Nephron progenitor cell (in vitro differentiated cells): ENCODE measurements around the gene POU6F2.

Source experiments
- DNase-seq: peaks from one replicate; pipeline ENCODE4 v3.0.0; 2021
- H3K27ac Mint-ChIP-seq: 2 replicates; pipeline ENCODE4 v1.8.0; 2021; ENCODE audit warnings: mild to moderate bottlenecking, moderate library complexity, mixed read lengths
- H3K27me3 Mint-ChIP-seq: 2 replicates; pipeline ENCODE4 v1.8.0; 2021; ENCODE audit warnings: mild to moderate bottlenecking, low read depth, mixed read lengths; ENCODE audit not compliant: poor library complexity
- H3K36me3 Mint-ChIP-seq: 2 replicates; pipeline ENCODE4 v1.8.0; 2021; ENCODE audit warnings: low read depth, mixed read lengths
- H3K4me1 Mint-ChIP-seq: 2 replicates; pipeline ENCODE4 v1.8.0; 2021; ENCODE audit warnings: mixed read lengths
- H3K4me3 Mint-ChIP-seq: 2 replicates; pipeline ENCODE4 v1.8.0; 2021; ENCODE audit warnings: mild to moderate bottlenecking, moderate library complexity, mixed read lengths
- H3K9me3 Mint-ChIP-seq: 2 replicates; pipeline ENCODE4 v1.8.0; 2021; ENCODE audit warnings: mild to moderate bottlenecking, moderate library complexity, mixed read lengths
- CTCF ChIP-seq: fragments of 200-600 bp; sonication (generic); IDR thresholded peaks from 2 replicates; pipeline ENCODE4 v1.5.0; 2021; ENCODE audit warnings: antibody characterized with exemption

Gene POU6F2

GRCh38 chr7:39517240-39517639 lies 539.5 kb downstream of the POU6F2 start:
- TF ChIP-seq CTCF = no peak
- Mint-ChIP-seq H3K4me3 (no peak overlapping the region), H3K27me3 (peaks cover 13% of the 10 kb centered on the region), H3K4me1 (no peaks in the 10 kb centered on the region), H3K9me3 (no peaks in the 10 kb centered on the region), H3K27ac (no peak overlapping the region), H3K36me3 (no peaks in the 10 kb centered on the region)
- no peak for DNase-seq
